SIG-M5 treated with dmso at 0.1 percent for 504 hours (cell line): ENCODE measurements around the gene EML6.

ENCODE experiments used
- DNase-seq: peaks from one replicate; lab custom pipeline; 2025; ENCODE audit not compliant: unreplicated experiment; lab: John Stamatoyannopoulos, UW

Gene EML6

DNA sequence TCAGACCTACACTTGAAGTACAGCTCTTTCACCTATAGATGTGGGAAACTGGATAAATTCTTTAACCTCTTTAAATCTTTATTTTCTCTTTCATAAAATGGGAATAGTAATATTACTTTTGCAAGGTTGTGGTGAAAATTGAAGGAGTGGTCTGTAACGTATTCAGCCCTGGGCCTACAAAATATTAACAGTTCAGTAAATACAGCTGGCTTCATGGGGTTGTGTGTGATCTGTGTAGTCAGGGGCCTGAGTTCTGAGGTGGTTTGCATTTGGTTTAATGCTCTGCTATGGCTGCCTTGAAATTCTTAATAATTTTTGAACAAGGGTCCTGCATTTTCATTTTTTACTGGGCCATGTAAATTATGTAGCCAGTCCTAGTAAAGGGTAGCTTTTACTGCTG is 16.8 kb upstream of the EML6 start:
- DNase-seq: no peak

DNA sequence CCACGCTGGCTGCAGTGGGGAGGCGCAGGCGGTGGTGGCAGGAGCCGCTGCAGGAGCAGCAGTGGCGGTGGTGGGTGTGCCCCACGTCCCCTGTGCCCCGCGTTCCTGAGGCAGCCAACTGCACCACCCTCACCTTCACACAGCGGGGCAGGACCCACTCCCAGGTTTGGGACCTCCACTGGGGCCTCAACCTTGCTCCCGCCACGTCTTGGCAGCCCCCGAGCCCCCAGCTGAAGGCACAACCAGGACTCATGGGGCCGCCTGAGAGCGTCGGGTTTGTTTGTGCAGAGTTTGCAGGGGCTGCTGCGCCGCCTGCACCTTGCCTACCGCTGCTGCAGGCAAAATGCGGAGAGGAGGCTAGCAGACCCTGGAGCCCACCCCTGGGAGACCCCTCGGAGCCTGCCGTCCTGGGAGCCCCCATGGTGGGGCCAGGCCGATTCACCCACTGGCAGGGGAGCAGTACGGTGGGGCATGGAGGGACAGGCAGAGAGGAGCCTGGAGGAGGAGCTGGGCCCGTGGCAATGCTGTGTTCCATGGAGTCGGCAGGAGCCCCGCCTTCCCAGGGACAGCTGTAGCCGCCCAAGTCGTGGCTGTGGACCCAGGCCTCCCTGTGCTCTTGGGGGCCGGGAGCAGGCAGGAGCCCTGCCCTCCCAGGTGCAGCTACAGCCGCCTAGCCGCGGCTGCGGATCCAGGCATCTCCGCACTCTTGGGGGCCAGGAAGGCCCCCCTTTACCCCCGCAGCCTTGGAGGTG is 14.7 kb upstream of the EML6 start:
- no peak for DNase-seq

- DNase-seq: no peak
Observed at GRCh38 chr2:54709336-54709809, 14.1 kb upstream of the EML6 start.

- no peak for DNase-seq
Observed at GRCh38 chr2:54710216-54710615, 13.2 kb upstream of the EML6 start.

GRCh38 chr2:54712516-54712915 is 10.9 kb upstream of the EML6 start:
- DNase-seq: no peak

GRCh38 chr2:54714996-54715395 is 8.5 kb upstream of the EML6 start:
- no peak for DNase-seq

- no peak for DNase-seq
Observed at GRCh38 chr2:54716375-54716774, 7.1 kb upstream of the EML6 start.

GRCh38 chr2:54720563-54720962 is 2.9 kb upstream of the EML6 start:
- no peak for DNase-seq

DNA sequence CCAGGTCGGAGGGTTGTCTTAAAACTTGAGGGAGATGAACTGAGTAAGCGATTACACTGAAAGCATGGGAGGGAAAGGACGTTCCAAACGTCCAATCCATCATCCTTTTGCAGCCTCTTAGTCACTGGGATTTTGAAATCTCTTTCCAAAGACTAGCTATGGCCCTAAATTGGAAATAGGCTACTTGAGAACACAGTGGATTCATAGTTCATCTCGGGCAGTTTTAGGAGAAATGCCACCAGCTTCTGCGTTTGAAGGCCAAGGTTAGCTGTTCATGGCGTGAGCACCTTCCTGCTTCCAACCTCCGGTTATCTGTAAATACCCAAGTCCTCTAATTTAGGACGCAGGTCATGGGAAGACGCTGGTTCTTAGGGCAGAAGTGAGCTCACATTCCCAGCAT is 821 bp upstream of the EML6 start:
- no peak for DNase-seq

GRCh38 chr2:54723996-54724559 is 616 bp downstream of the EML6 start:
- DNase-seq: peak; percentile 57

- DNase-seq: no peak
Observed at GRCh38 chr2:54724560-54725342, 1.3 kb downstream of the EML6 start.

GRCh38 chr2:54725343-54726099 is 2.1 kb downstream of the EML6 start:
- no peak for DNase-seq

DNA sequence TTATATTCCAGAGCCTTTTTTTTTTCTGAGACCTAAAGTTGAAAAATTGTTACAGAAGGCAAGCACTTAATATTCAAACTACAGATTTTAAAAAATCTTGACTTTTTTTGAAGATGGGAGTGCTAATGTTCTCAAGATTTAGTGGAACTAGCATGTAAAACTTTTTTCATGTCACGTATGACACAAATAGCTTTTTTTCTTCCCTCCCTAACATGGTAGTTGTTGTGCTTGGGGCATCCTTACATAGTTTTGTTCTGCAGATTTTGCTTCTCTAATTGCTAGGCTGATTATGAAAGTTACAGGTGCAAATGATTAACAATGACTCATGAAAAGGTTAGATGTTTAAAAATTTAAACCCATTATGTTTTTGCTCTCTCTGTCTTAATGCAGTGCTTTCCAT is 3.0 kb downstream of the EML6 start:
- no peak for DNase-seq

GRCh38 chr2:54726940-54727339 is 3.5 kb downstream of the EML6 start:
- no peak for DNase-seq

DNA sequence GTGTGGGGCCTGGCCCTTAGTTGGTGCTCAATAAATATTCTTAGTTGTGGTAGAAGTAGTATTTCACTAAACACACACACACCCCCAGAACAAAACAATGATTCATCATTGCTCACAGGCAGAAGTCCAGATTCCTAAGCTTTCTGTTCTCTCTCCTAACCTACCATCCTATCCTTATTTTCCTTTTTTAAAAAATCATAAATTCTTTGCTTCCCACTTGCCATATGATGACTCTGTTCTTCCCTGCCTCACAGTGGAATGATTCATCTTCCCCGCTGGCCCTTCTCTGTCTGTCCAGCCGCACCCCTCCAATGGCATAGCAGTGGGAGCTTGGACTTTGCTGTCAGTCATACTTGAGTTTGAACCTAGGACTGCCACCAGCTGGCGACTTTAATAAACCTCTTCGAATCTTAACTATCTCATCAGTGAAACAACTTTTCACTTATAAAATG is 5.2 kb downstream of the EML6 start:
- DNase-seq: no peak

GRCh38 chr2:54735636-54736035 is 12.2 kb downstream of the EML6 start:
- no peak for DNase-seq

GRCh38 chr2:54738281-54738680 is 14.8 kb downstream of the EML6 start:
- DNase-seq: no peak

DNA sequence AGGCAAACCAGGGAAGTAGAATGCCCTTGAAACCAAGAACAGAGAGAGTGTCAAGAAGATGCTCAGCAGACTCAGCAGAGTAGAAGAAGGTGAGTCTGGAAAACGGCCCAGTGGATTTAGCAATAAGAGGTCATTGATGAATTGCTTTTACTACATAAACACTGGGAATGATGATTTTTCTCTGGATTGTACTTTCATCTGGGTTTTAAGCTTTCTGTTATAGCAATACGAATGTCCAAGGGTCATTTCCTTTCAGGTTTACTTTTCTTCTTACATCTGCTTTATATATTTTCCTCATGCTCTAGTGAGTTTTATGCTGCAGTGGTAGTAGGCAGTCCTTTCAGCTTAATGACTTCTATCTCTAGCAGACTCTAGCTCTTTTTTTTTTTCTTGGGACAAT is 16.9 kb downstream of the EML6 start:
- no peak for DNase-seq

- DNase-seq: no peak
Observed at GRCh38 chr2:54741250-54741649, 17.8 kb downstream of the EML6 start.

GRCh38 chr2:54750040-54750439 is 26.6 kb downstream of the EML6 start:
- no peak for DNase-seq

DNA sequence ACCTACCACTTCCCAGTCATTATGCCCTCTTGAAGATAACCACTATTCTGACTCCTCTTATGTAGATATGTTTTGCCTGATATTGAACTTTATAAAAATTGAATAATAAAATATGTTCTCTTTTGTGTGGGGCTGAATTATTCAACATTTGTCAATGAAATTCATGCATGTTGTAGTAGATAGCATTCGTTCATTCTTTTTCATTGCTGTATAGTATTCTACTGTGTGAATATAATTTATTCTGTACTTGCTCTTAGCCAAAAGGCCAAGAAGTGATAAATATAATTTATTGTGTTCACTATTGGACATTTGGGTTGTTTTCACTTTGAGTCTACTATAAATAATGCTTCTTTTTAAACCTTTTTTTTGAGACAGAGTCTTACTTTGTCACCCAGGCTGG is 29.0 kb downstream of the EML6 start:
- no peak for DNase-seq
